HFF-Myc (cell line): ENCODE data around the gene HARS1.
"Not testable (repeated sequence)": the region's sequence is repeated elsewhere in the genome, so short reads cannot be mapped to it uniquely, and the experiment has no call there.

Experiments used
- DNase-seq: peaks from one replicate; pipeline ENCODE4 v3.0.0-alpha.2; 2011; ENCODE audit warnings: low read depth; ENCODE audit errors: extremely low read depth
- H3K4me3 ChIP-seq: replicated peaks from 2 replicates; pipeline ENCODE4 v1.5.1; 2011; ENCODE audit warnings: low read depth, mild to moderate bottlenecking, control low read depth, low read length
- TF ChIP-seq, protein P1 (sequence below): IDR thresholded peaks from 2 replicates; pipeline ENCODE4 v1.5.1; 2012; ENCODE audit warnings: mild to moderate bottlenecking, low read depth, low read length, control low read depth; ENCODE audit errors: missing control alignments

Gene HARS1, protein sequence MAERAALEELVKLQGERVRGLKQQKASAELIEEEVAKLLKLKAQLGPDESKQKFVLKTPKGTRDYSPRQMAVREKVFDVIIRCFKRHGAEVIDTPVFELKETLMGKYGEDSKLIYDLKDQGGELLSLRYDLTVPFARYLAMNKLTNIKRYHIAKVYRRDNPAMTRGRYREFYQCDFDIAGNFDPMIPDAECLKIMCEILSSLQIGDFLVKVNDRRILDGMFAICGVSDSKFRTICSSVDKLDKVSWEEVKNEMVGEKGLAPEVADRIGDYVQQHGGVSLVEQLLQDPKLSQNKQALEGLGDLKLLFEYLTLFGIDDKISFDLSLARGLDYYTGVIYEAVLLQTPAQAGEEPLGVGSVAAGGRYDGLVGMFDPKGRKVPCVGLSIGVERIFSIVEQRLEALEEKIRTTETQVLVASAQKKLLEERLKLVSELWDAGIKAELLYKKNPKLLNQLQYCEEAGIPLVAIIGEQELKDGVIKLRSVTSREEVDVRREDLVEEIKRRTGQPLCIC

DNA sequence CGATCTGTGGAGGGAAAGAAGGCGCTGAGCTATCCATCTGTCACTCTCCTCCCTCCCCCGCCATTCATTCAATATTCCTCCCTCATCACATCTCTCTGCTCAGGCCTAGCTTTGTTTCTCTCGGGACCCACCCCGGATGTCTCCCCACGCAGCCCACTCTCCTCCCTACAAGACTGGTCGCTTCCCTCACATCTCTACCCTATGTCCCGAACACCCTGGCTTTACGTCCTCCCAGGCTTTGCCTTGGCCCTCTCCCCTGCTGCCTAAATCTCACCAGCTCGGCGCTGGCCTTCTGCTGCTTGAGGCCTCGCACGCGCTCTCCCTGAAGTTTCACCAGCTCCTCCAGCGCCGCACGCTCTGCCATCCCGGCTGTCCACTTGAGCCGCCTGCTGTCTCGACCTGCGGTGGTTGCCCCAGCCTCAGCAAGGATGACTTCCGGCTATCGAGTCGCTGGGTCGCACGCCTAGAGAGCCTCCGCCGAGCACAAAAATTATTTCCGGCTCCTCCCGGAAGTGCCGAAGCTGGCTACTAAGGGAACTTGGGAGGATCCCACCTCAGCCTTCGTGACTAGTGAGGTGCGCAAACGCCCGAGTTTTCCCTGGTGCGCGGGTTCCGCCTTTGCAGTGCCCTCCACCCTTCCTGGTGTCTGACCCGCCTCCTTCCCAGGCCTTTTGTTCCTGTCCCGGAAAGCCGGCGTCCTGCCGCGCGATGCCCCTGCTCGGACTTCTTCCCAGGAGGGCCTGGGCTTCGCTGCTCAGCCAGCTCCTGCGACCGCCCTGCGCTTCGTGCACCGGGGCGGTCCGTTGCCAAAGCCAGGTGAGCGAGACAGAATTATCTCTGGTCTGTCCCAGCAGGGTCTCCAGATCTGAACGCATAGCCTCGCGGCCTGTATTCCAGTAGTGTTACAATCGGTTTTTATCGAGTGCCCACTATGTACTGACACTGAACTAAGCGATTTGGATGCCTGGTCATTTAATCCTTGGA lies at the start of gene HARS1, which contains the start of gene HARS2:
HARS1 (minus strand) TSS at position 430 of the 984 bp plus-strand sequence; CDS start at position 364, 66 bp downstream.
HARS2 (plus strand) TSS at position 515 of the 984 bp plus-strand sequence; CDS start at position 709, 194 bp downstream.
- peak; percentile 91 for DNase-seq
- H3K4me3 ChIP-seq = peak within 1 kb of the TSS; percentile 95
- TF ChIP-seq, protein P1, sequence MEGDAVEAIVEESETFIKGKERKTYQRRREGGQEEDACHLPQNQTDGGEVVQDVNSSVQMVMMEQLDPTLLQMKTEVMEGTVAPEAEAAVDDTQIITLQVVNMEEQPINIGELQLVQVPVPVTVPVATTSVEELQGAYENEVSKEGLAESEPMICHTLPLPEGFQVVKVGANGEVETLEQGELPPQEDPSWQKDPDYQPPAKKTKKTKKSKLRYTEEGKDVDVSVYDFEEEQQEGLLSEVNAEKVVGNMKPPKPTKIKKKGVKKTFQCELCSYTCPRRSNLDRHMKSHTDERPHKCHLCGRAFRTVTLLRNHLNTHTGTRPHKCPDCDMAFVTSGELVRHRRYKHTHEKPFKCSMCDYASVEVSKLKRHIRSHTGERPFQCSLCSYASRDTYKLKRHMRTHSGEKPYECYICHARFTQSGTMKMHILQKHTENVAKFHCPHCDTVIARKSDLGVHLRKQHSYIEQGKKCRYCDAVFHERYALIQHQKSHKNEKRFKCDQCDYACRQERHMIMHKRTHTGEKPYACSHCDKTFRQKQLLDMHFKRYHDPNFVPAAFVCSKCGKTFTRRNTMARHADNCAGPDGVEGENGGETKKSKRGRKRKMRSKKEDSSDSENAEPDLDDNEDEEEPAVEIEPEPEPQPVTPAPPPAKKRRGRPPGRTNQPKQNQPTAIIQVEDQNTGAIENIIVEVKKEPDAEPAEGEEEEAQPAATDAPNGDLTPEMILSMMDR = no peak

DNA sequence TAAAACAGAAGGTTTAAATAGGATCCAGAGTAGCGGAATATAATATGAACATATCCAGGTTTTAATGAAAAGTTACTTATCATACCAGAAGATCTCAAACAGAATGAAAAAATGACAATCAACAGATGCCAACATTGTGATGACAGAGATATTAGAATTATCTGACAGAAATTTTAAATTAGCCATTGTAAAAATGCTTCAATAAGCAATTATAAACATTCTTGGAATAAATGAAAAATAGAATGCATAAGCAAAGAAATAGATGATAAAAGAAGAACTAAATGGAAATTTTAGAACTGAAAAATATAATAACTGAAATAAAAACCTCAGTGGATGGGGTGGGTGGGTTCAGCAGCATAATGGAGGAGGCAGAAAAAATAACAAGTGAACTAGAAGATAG lies 46.3 kb upstream of the HARS1 start:
- DNase-seq = no peak
- H3K4me3 ChIP-seq = no peak overlapping the region
- TF ChIP-seq, protein P1 = no peak

DNA sequence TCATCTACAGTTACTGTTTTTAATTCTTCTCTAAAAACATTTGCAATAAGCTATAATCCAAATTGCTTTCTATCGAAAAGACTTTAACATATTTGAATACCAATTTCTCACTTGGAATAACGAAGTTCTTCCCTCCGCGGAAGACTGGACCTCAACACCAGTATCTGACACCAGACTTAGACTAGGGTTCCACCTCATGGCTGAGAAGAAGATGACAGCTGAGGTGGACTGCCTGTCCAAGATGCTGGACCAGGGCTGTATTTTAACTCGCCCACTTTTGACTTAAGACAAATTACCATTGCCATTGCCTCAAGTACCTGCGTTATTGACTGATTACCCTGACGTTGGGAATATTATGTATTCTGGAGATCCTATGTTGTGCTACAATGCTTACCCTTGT lies 43.2 kb upstream of the HARS1 start:
- H3K4me3 ChIP-seq = no peak overlapping the region
- TF ChIP-seq, protein P1 = no peak
- DNase-seq = no peak

DNA sequence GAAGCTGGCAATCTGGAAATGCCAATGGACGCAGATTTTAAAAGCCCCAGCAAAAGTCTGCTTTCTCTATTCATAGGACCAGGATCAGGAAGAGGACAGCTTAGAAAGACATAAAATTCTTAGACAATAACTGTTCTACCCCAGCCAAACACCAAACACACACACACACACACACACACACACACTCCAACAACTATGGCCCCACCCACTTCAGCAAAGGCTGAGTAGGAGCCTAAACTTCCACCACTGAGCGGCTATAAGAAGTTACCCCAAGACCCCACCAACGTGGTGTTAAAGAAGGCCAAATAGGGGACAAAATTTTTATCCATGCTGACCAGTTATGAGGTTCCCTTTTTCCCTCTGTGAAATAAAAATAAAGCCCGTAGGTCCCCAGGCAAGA lies 41.9 kb upstream of the HARS1 start:
- TF ChIP-seq, protein P1 = no peak
- DNase-seq = no peak
- H3K4me3 ChIP-seq = no peak overlapping the region

DNA sequence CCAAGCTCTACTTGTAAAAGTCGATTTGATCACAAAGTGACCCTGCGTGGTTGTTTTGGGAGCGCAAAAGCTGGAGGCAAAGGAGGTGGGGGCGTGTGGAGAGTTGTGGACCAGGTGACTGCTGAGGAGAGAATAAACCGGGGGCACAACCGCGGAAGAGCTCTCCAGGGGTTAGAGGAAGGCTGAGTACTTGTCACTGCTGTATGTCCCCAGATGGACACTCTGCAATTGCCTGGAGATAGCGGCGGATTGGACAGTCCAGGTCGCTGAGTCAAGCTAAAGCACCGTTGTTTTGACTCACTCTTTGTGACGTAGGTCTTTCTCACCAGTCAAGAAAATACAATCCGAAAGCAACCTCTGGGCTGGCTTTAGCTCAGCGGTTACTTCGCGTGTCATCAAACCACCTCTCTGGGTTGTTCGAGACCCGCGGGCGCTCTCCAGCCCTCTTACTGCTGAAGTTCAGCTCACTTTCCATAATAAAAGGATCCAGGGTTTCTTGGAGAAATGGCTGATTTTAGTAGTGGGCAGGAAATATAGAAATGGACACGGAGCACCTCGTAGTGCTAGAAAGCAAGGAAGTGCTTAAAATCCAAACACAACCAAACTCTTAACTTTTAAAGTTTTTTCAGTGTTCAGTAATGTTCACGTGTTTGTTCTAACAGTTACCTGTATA lies 34.8 kb upstream of the HARS1 start:
- TF ChIP-seq, protein P1 = no peak
- peak; percentile 91 for DNase-seq
- peak overlapping the region; percentile 60 for H3K4me3 ChIP-seq

DNA sequence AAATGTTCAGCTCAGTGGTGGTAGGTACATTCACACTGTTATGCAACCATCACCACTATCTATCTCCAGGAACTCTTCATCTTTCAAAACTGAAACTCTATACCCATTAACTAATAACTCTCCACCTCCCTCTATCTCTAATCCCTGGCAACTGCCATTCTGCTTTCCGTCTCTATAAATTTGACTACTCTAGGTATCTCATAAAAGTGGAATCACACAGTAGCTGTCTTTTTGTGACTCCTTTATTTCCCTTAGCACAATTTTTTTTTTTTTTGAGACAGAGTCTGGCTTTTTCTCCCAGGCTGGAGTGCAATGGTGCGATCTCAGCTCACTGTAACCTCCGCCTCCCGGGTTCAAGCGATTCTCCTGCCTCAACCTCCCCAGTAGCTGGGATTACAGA lies 30.2 kb upstream of the HARS1 start:
- not testable (repeated sequence) for H3K4me3 ChIP-seq, DNase-seq

DNA sequence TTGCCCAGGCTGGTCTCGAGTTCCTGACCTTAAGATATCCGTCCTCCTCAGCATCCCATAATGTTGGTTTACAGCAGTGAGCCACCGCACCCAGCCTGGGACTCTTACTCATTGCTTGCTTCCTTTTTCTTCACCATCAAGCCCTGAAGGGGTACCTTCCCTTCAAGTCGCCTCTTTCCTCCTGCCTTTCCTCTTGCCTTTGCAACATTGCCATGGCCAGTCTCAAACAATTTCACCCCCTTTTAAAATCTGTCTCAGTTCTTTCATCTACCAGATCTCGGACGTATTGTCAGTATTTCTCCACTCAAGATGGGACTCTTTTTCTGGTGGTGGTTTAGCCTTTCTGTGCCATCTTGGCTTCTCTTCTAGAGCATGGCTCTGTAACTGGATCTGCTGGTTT lies 29.6 kb upstream of the HARS1 start:
- DNase-seq, H3K4me3 ChIP-seq: not testable (repeated sequence)
